ENCODE measurements around the gene GALNT13.

- TF ChIP-seq CTCF (IDR thresholded peaks at IDR 0.05; ENCODE audit: low read depth, low read length, missing input control) (no peak), TAF1 (conservative IDR thresholded peaks at IDR 0.05) (no peak), RAD21 (IDR thresholded peaks at IDR 0.05) (no peak), SP1 (IDR thresholded peaks at IDR 0.05) (no peak), RXRA (IDR thresholded peaks at IDR 0.05) (no peak), JUND (IDR thresholded peaks at IDR 0.05) (no peak), REST (IDR thresholded peaks at IDR 0.05) (no peak), HNF4G (IDR thresholded peaks at IDR 0.05) (no peak), EGR1 (IDR thresholded peaks at IDR 0.05; ENCODE audit: low read depth in 2 of 2) (no peak), ZBTB33 (IDR thresholded peaks at IDR 0.05) (no peak)
- TF ChIP-seq, protein P1, sequence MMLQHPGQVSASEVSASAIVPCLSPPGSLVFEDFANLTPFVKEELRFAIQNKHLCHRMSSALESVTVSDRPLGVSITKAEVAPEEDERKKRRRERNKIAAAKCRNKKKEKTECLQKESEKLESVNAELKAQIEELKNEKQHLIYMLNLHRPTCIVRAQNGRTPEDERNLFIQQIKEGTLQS (IDR thresholded peaks at IDR 0.05), result no peak
These were observed 286.4 kb downstream of the GALNT13 start for GRCh38 chr2:154158101-154158500.

Measured in liver (tissue), 3 donors.